Right lobe of liver (tissue), 4 donors: ENCODE data around the gene IER3.

Source experiments
- POLR2A ChIP-seq: fragments of 450-650 bp; IDR thresholded peaks from one replicate; pipeline ENCODE4 v1.6.1; 2017; ENCODE audit warnings: antibody characterized with exemption, mild to moderate bottlenecking
- TF ChIP-seq, protein P1 (sequence below), 4 donors: fragments of 200-600 bp in 3 of 4; fragments of 450-650 bp in 1 of 4; IDR thresholded peaks; one replicate each; pipeline versions ENCODE4 v1.5.1 to v1.8.0; 2016 to 2022; ENCODE audit warnings: antibody characterized with exemption in 4 of 4, mild to moderate bottlenecking in 2 of 4
- donor health status: DM: no; HTN: no; CAD: no.
- donor health status: DM: no; HTN: no; CAD: no.
- donor health status: DM: no; HTN: yes; CAD: no.

DNA sequence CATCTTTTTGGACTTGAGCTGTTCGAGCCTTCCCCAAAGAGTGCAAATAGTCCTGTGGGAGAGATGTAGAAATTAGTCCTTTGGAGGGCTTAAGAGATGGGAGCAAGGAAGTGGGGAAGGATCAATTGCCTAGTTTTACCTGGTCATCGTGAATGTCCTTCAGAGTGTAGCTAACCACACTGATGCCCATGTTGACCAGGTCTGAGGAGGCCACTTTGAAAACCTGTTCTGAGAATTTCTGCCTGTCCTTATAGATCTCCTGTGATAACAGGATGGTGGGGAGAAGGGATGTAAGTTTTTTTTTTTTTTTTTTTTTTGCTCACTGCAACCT is 3.8 kb downstream of the IER3 start:
- no peak for TF ChIP-seq POLR2A
- TF ChIP-seq, protein P1, sequence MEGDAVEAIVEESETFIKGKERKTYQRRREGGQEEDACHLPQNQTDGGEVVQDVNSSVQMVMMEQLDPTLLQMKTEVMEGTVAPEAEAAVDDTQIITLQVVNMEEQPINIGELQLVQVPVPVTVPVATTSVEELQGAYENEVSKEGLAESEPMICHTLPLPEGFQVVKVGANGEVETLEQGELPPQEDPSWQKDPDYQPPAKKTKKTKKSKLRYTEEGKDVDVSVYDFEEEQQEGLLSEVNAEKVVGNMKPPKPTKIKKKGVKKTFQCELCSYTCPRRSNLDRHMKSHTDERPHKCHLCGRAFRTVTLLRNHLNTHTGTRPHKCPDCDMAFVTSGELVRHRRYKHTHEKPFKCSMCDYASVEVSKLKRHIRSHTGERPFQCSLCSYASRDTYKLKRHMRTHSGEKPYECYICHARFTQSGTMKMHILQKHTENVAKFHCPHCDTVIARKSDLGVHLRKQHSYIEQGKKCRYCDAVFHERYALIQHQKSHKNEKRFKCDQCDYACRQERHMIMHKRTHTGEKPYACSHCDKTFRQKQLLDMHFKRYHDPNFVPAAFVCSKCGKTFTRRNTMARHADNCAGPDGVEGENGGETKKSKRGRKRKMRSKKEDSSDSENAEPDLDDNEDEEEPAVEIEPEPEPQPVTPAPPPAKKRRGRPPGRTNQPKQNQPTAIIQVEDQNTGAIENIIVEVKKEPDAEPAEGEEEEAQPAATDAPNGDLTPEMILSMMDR (IDR thresholded peaks at IDR 0.05), result no peak
